TTC549 (cell line): Measurements from ENCODE around the gene SLFN14.
"Not testable (repeated sequence)": the region's sequence is repeated elsewhere in the genome, so short reads cannot be mapped to it uniquely, and the experiment has no call there.

Experiments used
- FAIRE-seq: peaks from 2 replicates; lab custom pipeline; 2012; peaks lifted over from hg19 to GRCh38; lab: Jason Lieb, UNC

The SLFN14 gene

GRCh38 chr17:35521654-35522256, 38.9 kb downstream of the SLFN14 start:
- FAIRE-seq: not testable (repeated sequence)

- no peak for FAIRE-seq
Observed at GRCh38 chr17:35521150-35521549, 39.5 kb downstream of the SLFN14 start.

GRCh38 chr17:35519906-35520442, 40.6 kb downstream of the SLFN14 start:
- no peak for FAIRE-seq

GRCh38 chr17:35519439-35519838, 41.2 kb downstream of the SLFN14 start:
- no peak for FAIRE-seq

GRCh38 chr17:35518431-35518830, 42.2 kb downstream of the SLFN14 start:
- FAIRE-seq: not testable (repeated sequence)

GRCh38 chr17:35515027-35515426, 45.6 kb downstream of the SLFN14 start:
- FAIRE-seq: no peak

- FAIRE-seq: no peak
Observed at GRCh38 chr17:35514564-35514963, 46.1 kb downstream of the SLFN14 start.
